PFSK-1 (cell line): Measurements from ENCODE around the gene MYO5C.

Source experiments
- POLR2AphosphoS5 ChIP-seq: IDR thresholded peaks from 2 replicates; pipeline ENCODE4 v1.6.1; 2012; ENCODE audit warnings: low read depth, mild to moderate bottlenecking, control low read depth, low read length, moderate library complexity
- REST ChIP-seq, 2 experiments: IDR thresholded peaks; 2 replicates each; pipeline versions ENCODE4 v1.6.1 to v1.8.0; 2011 to 2012; ENCODE audit warnings: low read depth in 2 of 2, low read length in 2 of 2, control low read depth in 1 of 2, inconsistent platforms in 1 of 2, mild to moderate bottlenecking in 1 of 2, moderate library complexity in 1 of 2; ENCODE audit not compliant: insufficient read depth in 1 of 2
- SIN3A ChIP-seq: IDR thresholded peaks from 2 replicates; pipeline ENCODE4 v1.6.1; 2012; ENCODE audit warnings: mild to moderate bottlenecking, low read length, moderate library complexity, borderline replicate concordance; ENCODE audit not compliant: insufficient read depth

GRCh38 chr15:52307847-52308246 is 12.2 kb upstream of the MYO5C start:
- TF ChIP-seq SIN3A: no peak
- no peak for TF ChIP-seq POLR2AphosphoS5
- TF ChIP-seq REST (IDR thresholded peaks at IDR 0.05; ENCODE audit: insufficient read depth in 1 of 2, low read depth in 2 of 2, low read length in 2 of 2): no peak
